AG09319 (cell line): Measurements from ENCODE around the gene SOBP.

Source experiments
- DNase-seq: peaks from one replicate; pipeline ENCODE4 v3.0.0-alpha.2; 2010; ENCODE audit warnings: low read depth; ENCODE audit errors: extremely low read depth
- TF ChIP-seq, protein P1 (sequence below): IDR thresholded peaks from 2 replicates; pipeline ENCODE4 v1.5.1; 2011; ENCODE audit warnings: low read depth, mild to moderate bottlenecking, inconsistent platforms, low read length, moderate library complexity

SOBP gene

DNA sequence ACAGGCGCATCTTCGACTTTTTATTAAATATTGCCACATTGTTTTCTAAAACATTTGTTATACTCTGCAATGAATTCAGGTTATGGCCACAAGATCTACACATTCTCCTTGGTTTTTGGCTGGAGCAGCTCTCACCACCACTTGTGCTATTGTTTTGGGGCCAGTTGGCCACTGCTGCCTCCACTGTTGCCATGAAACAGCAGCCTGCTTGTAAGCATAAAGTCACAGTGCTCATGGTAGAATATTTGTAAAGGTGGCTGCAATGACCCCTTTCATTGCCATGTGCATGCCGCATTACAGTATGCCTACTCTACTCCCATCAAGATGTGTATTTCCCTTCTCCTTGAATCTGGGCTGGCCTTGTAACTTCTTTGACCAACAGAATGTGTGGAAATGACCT is 192.8 kb downstream of the SOBP start:
- TF ChIP-seq, protein P1, sequence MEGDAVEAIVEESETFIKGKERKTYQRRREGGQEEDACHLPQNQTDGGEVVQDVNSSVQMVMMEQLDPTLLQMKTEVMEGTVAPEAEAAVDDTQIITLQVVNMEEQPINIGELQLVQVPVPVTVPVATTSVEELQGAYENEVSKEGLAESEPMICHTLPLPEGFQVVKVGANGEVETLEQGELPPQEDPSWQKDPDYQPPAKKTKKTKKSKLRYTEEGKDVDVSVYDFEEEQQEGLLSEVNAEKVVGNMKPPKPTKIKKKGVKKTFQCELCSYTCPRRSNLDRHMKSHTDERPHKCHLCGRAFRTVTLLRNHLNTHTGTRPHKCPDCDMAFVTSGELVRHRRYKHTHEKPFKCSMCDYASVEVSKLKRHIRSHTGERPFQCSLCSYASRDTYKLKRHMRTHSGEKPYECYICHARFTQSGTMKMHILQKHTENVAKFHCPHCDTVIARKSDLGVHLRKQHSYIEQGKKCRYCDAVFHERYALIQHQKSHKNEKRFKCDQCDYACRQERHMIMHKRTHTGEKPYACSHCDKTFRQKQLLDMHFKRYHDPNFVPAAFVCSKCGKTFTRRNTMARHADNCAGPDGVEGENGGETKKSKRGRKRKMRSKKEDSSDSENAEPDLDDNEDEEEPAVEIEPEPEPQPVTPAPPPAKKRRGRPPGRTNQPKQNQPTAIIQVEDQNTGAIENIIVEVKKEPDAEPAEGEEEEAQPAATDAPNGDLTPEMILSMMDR = no peak
- no peak for DNase-seq

GRCh38 chr6:107683183-107683582 is 193.3 kb downstream of the SOBP start:
- no peak for DNase-seq
- TF ChIP-seq, protein P1 = no peak

- TF ChIP-seq, protein P1 = no peak
- DNase-seq = no peak
These were observed 195.1 kb downstream of the SOBP start for GRCh38 chr6:107684996-107685395.

DNA sequence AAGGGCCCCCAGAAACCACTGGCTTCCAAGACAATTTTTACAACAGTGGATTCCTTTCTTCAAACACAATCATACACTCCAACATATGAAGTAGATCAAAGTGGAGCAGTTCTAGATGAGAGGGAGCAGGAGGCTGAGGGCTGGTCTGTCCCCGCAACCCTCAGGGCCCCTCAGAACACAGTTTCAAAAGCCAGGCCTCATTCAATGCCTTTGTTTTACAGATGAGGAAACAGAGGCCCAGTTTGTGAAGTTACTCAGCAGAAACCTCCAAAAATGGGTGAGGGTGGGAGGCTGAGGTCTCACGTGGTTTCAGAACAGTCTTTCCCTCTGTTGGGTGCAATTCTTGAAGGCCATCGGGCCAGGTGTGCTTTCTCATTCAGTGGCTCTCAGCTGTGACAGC is 199.3 kb downstream of the SOBP start:
- TF ChIP-seq, protein P1 = no peak

DNA sequence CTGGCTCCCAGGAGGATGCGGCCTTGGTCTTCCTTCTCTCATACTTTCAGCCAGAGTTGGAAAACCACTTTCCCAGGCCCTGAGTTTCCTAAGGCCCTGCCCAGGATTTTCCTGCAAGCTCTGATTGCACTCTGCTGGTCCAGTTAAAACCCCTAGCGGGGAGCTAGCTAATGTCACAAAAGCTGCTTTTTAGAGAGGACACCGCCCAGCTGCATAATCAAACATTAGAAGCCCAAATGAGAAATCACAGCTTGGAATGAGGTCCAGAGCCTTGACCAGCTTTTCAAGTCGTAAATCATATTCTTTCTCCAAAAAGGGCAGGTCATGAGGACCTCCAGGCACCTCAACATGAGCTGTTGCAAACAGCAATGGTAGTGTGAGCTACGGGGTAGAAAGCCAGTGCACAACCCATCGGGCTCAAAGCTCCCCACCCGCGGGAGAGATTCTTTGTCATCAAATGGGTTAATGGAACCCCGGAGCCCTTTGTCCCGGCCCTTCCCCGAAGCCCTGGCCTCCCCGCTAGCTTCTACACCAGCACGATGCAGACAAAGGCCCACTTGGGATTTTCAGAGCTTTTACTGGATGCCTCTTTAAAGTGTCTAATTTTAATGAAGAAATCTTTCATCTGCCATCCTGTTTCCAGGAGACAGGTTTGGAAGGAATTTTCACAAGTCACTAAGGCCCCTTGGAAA is 200.2 kb downstream of the SOBP start:
- DNase-seq = no peak
- TF ChIP-seq, protein P1 = no peak

More for the DNA sequence above, 199.3 kb downstream of the SOBP start:
- no peak for DNase-seq

DNA sequence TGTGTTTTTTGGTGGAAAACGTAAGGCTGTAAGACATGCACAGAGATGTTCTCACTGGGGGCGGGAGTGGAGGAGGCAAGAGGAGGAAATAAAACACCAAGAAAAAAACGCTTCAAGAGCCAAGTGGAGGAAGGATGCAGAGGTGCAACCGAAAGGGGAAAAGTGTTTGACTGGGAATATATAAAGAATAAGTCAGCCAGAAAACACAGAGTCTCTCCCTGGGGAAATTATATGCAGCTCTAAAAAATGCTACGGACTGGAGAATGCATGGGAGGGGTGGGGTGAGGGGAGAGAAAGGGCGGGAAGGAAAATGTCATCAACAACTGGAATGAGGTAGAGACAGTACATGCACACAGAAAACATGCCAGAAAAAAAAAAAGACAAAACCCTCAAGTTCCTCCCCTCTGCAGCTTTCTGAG is 200.7 kb downstream of the SOBP start:
- TF ChIP-seq, protein P1 = no peak
- no peak for DNase-seq

- DNase-seq = peak; percentile 23
- TF ChIP-seq, protein P1 = no peak
These were observed 201.3 kb downstream of the SOBP start for GRCh38 chr6:107691062-107691751.
